Thymus (tissue), 11 donors: ENCODE measurements around the gene SLC25A4. TPM values are rescaled to one million over a fixed set of nuclear protein-coding genes. Genes with fewer than 3 reads are reported as not detected.
A peak's percentile ranks its signal among the peaks of the same experiment; 100 is the strongest.
"Not testable (repeated sequence)": the region's sequence is repeated elsewhere in the genome, so short reads cannot be mapped to it uniquely, and the experiment has no call there.

ENCODE experiments used
- DNase-seq, 9 donors: peaks; one replicate each; pipeline ENCODE4 v3.0.0-alpha.2; 2013; ENCODE audit warnings: low spot score in 9 of 9, low read depth in 6 of 9, missing footprints in 1 of 9
- H3K27ac ChIP-seq, 2 donors: one replicate each; pipeline ENCODE4 v1.5.1; 2013; ENCODE audit warnings: control low read depth in 1 of 2, low read depth in 1 of 2, low read length in 1 of 2, mild to moderate bottlenecking in 1 of 2, moderate library complexity in 1 of 2
- H3K27me3 ChIP-seq, 2 donors: one replicate each; pipeline ENCODE4 v1.5.1; 2013; ENCODE audit warnings: low read length in 1 of 2; ENCODE audit not compliant: control insufficient read depth in 2 of 2, insufficient read depth in 1 of 2
- H3K36me3 ChIP-seq, 2 donors: one replicate each; pipeline ENCODE4 v1.5.1; 2013; ENCODE audit warnings: low read length in 1 of 2, mild to moderate bottlenecking in 1 of 2, moderate library complexity in 1 of 2; ENCODE audit not compliant: control insufficient read depth in 2 of 2, insufficient read depth in 2 of 2
- H3K4me1 ChIP-seq, 2 donors: one replicate each; pipeline ENCODE4 v1.5.1; 2013; ENCODE audit warnings: low read length in 2 of 2; ENCODE audit not compliant: control insufficient read depth in 2 of 2, insufficient read depth in 2 of 2
- H3K4me3 ChIP-seq, 2 donors: one replicate each; pipeline ENCODE4 v1.5.1; 2013; ENCODE audit warnings: low read length in 2 of 2, control low read depth in 1 of 2, mild to moderate bottlenecking in 1 of 2
- H3K9me3 ChIP-seq, 2 donors: one replicate each; pipeline ENCODE4 v1.5.1; 2013; ENCODE audit warnings: low read length in 1 of 2, mild to moderate bottlenecking in 1 of 2; ENCODE audit not compliant: control insufficient read depth in 2 of 2, insufficient read depth in 1 of 2
- WGBS: extraction: QIAGEN DNeasy Blood & Tissue Kit; methylation state at CpG from one replicate; pipeline ENCODE4 v1.1.7; 2013; 5-methylcytosine and 5-hydroxymethylcytosine counted together
- polyA plus RNA-seq: library from polyadenylated mRNA; stranded (reverse); fragments of 200-250 nt; gene quantifications from one replicate; pipeline ENCODE4 v1.2.3, GENCODE V29; 2013
- total RNA-seq: library from RNA; stranded (reverse); fragments of 120-200 nt; gene quantifications from one replicate; pipeline ENCODE4 v1.2.4, GENCODE V29; 2013
- donor health status: healthy.

SLC25A4 gene
- total and polyA plus RNA-seq, 2 donors = 5.7 to 15.0 TPM

DNA sequence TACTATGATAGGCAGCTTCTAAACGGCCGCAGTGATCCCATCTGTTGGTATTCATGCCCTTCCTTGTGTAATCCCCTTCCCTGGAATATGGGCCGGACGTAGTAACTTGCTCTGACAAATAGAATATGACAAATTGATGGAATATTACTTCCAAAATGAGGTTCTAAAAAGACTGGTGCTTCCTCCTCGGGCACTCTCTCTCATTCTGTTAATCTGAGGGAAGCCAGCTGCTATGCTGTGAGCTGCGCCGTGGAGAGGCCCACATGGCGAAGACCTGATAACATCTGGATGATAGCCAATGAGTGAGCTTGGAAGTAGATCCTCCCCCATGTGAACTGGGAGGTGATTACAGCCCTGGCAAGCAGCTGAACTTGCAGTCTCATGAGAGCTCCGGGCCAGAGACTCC is 27.2 kb upstream of the SLC25A4 start:
- Histone ChIP-seq H3K36me3 (no peaks in the 10 kb centered on the region), H3K4me1 (no peaks in the 10 kb centered on the region), H3K27ac (no peak overlapping the region), H3K9me3 (no peaks in the 10 kb centered on the region), H3K27me3 (peaks cover 0 to 6% of the 10 kb centered on the region in 2 donors), H3K4me3 (no peak overlapping the region)
- peak; percentile 22 to 80 (median 46) for DNase-seq
- WGBS = 32% methylated on average over 9 of the region's 9 CpGs

DNA sequence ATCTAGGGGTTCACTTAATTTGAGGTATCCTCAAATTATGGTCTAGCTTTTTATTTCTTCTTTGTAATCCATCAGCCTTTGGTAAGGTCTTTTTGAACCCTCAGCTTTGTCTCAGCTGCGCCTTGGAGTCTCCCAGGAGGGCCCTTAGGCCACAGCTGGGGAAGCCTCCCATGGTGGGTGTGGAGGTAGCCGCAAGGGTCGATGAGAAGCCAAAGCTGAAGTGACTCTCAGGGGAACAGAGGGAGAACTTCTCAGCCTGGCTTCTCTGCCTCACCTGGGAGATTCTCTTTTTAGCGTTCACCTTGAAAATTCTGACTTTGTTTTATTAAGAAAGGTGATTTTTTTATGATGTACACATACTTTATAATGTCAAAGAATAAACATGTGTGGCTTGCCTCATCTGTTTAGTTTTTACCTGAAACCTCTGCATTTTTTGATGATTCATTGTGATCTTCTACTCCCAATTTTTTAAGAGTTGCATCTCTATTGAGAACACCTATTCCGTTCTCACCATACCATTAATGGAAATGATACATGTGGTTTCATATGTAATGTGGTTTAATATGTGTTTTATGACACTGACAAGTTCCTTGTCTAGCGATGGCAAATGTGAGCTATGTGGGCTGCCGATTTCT is 25.6 kb upstream of the SLC25A4 start:
- WGBS = 95% methylated on average over 7 of the region's 7 CpGs
- no peak for DNase-seq
- Histone ChIP-seq H3K4me3 (no peak overlapping the region), H3K4me1 (no peaks in the 10 kb centered on the region), H3K9me3 (no peaks in the 10 kb centered on the region), H3K27me3 (peaks cover 0 to 8% of the 10 kb centered on the region in 2 donors), H3K27ac (no peak overlapping the region), H3K36me3 (no peaks in the 10 kb centered on the region)

DNA sequence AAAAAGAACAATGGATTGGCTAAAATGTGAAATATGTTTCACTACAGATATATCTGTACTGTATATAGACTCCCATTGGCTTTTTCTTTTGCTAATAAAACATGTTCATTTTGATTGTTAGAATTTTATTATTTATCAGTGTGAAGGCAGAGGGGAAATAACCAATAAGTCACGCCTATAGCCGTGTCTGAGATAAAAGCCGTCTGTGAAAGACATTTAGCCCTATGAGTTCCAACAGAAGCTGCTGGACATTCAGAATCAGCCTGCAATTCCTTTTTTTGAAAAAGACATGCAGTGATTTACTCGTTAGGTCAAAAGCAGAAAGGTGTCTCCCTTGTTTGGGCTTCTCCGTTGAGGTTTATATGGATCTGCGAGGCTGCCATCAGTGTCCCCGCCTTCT is 24.2 kb upstream of the SLC25A4 start:
- H3K27ac ChIP-seq = no peak overlapping the region
- no peaks in the 10 kb centered on the region for H3K4me1 ChIP-seq
- H3K4me3 ChIP-seq = no peak overlapping the region
- H3K27me3 ChIP-seq = peaks cover 0 to 12% of the 10 kb centered on the region in 2 donors
- no peaks in the 10 kb centered on the region for H3K36me3 ChIP-seq
- no peak for DNase-seq
- 96% methylated on average over 7 of the region's 7 CpGs for WGBS
- no peaks in the 10 kb centered on the region for H3K9me3 ChIP-seq

GRCh38 chr4:185119467-185119866 is 23.6 kb upstream of the SLC25A4 start:
- H3K36me3 ChIP-seq, DNase-seq, H3K27ac ChIP-seq, H3K4me1 ChIP-seq, H3K9me3 ChIP-seq, H3K4me3 ChIP-seq: not testable (repeated sequence)
- peaks cover 0 to 12% of the 10 kb centered on the region in 2 donors for H3K27me3 ChIP-seq
- 94% methylated on average over 5 of the region's 5 CpGs for WGBS

DNA sequence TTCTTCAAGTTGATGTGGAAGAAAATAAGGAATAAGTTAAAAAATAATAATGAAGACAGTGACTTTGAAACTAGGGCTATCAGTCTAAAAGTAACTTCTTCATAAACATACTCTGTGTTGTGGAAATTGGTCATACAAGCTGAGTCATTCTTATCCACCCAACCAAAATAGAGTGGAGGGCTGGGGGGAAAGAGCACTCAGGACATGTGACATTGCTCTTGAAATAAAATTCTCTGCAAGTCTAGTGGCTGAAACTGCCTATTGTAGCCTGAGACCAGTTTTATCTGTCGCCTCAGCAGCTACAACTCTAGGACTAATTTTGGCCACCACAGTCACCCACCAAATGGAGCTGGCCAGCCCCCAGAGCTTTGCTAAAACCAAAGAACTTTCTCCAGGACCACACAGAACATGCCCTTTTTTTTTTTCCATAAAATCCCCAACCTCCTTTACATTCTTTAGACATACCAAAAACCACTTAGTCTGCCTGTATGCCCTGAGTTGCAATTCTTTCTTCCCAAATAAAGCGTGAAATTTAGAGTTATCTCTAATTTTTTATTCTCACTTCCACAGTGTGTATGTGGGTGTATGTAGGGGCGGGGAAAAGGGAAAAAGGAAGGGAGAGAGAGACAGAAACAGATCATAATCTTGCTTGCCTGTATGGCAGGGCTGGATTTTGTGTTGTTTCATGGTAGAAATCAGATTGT is 23.0 kb upstream of the SLC25A4 start:
- Histone ChIP-seq H3K9me3 (no peaks in the 10 kb centered on the region), H3K27ac (no peak overlapping the region), H3K4me1 (no peaks in the 10 kb centered on the region), H3K36me3 (no peaks in the 10 kb centered on the region), H3K27me3 (peaks cover 4 to 16% of the 10 kb centered on the region in 2 donors), H3K4me3 (no peak overlapping the region)
- DNase-seq = no peak
- 92% methylated on average over 3 of the region's 3 CpGs for WGBS

DNA sequence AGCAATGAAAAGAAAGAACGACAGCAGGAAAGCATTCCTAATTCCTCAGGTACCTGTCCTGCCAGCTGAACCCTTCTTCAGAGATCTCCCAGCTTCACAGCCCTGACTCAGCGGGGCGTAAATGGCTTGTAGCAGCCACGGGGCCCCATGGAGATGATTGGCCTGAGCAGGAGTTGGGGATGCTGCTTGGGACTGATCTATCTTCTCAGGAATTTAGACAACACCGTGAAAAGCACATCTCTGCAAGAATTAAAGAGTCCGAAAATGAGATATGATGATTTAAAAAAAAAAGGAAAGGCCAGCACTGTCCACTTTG is 22.5 kb upstream of the SLC25A4 start:
- Histone ChIP-seq H3K4me3 (no peak overlapping the region), H3K27ac (no peak overlapping the region), H3K36me3 (no peaks in the 10 kb centered on the region), H3K9me3 (no peaks in the 10 kb centered on the region), H3K4me1 (no peaks in the 10 kb centered on the region), H3K27me3 (peaks cover 6 to 21% of the 10 kb centered on the region in 2 donors)
- 93% methylated on average over 6 of the region's 6 CpGs for WGBS
- DNase-seq = no peak

DNA sequence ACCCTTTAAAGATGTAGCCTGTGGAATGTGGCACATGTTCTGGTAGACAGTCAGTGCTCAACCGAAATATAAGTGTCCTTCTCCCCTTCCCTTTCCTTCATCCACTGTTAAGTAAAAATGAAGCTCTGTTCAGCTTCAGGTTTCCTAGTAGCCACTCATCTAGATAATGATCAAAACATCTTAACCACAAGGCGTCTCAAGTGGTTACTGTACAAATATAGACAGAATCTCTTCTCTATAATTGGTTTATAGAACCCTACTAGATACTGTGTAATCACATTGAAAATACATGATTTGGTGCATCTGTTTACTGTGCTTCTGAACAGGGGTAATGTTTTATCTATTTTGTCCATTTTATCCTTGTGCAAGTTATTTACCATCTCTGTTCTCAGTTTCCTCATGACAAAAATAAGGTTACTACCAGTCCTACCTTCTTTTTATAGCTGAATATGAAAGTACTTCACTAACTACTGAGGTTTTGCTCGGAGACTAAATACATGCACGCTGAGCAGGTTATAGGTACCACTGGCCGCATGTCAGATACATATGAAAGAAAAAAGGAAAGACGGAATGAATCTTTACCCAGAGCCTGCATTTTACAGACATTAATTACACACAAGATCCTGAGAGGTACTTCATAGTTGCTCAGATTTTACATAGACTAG is 20.3 kb upstream of the SLC25A4 start:
- 76% methylated on average over 6 of the region's 6 CpGs for WGBS
- H3K27ac ChIP-seq = no peak overlapping the region
- DNase-seq = no peak

GRCh38 chr4:185124006-185124405 is 19.1 kb upstream of the SLC25A4 start:
- WGBS = 74% methylated on average over 3 of the region's 3 CpGs
- H3K27me3 ChIP-seq = peaks cover 32 to 54% of the 10 kb centered on the region in 2 donors
- no peak for DNase-seq

More for the DNA sequence above, 20.3 kb upstream of the SLC25A4 start:
- H3K27me3 ChIP-seq = peaks cover 24 to 42% of the 10 kb centered on the region in 2 donors
- no peak overlapping the region for H3K4me3 ChIP-seq
- H3K9me3 ChIP-seq = peaks cover 2 to 17% of the 10 kb centered on the region in 2 donors
- H3K4me1 ChIP-seq = no peaks in the 10 kb centered on the region
- H3K36me3 ChIP-seq = no peaks in the 10 kb centered on the region

More at GRCh38 chr4:185124006-185124405, 19.1 kb upstream of the SLC25A4 start:
- H3K36me3 ChIP-seq = no peaks in the 10 kb centered on the region
- H3K4me1 ChIP-seq = peaks cover 4% of the 10 kb centered on the region in 2 donors
- H3K27ac ChIP-seq = no peak overlapping the region
- H3K4me3 ChIP-seq = no peak overlapping the region
- H3K9me3 ChIP-seq = peaks cover 2 to 23% of the 10 kb centered on the region in 2 donors
